Measurements from ENCODE around the gene SYT17.

Gene SYT17

DNA sequence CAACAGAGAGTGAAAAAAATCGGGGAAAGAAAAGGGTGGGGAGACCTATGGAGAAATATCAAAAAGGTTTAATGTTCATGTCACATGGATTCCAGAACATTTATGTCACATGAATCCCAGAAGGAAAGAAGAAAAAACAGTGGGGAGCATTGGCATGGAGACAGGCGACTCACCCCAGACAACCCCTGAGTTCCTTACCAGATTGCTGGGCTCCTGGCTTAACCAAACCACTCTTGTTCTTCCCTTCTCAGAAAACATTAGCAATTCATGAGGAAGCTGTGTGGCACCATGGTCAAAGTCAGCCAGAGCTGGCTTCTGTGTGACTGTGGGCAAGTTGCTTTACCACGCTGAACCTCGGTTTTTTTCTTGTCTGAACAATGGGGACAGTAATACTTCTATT lies 67.8 kb downstream of the SYT17 start:
- H3K4me3 ChIP-seq (ENCODE audit: low read depth, low read length) = no peak overlapping the region
- no peak for TF ChIP-seq MYC (IDR thresholded peaks at IDR 0.05; ENCODE audit: low read depth, low read length)
- TF ChIP-seq CTCF (IDR thresholded peaks at IDR 0.05; ENCODE audit: low read depth, low read length) = no peak
- TF ChIP-seq POLR2A (IDR thresholded peaks at IDR 0.05; ENCODE audit: extremely low read depth, insufficient read length) = no peak
- TF ChIP-seq, protein P1, sequence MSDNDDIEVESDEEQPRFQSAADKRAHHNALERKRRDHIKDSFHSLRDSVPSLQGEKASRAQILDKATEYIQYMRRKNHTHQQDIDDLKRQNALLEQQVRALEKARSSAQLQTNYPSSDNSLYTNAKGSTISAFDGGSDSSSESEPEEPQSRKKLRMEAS (IDR thresholded peaks at IDR 0.05; ENCODE audit: low read depth, low read length) = no peak
- no peak for DNase-seq (ENCODE audit: low read depth)

DNA sequence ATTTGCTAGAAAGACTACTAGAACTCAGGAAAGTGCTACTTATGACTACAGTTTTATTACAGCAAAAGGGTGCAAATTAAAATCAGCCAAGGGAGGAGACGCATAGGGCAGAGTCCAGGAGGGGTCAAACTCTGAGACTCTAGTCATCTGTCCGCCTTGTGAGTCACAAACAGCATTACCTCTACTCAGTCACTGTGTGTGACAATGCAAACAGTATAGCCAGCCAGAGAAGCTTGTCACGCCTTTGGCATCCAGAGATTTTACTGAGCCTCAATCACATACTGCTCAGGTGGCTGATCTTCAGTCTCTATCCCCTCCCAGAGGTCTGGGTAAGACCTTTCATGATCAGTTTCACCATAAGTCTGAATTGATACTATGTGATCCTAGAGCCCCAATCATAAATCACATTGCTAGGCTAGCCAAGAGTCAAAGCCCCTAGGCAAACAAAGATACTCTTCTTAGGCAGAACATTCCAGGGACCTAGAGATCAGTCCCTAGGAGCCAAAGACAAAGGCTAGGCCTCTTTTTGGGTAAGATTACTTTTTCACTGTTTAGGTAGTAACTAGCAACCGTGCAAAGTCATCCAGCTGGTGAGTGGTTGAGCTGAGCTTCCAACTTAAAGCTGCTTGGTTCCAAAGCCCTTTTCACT lies 68.6 kb downstream of the SYT17 start:
- TF ChIP-seq, protein P1 (IDR thresholded peaks at IDR 0.05; ENCODE audit: low read depth, low read length) = no peak
- TF ChIP-seq CTCF (IDR thresholded peaks at IDR 0.05; ENCODE audit: low read depth, low read length) = no peak
- H3K4me3 ChIP-seq (ENCODE audit: low read depth, low read length) = no peak overlapping the region
- DNase-seq (ENCODE audit: low read depth) = no peak

- no peak overlapping the region for H3K4me3 ChIP-seq (ENCODE audit: low read depth, low read length)
- no peak for DNase-seq (ENCODE audit: low read depth)
- TF ChIP-seq CTCF (IDR thresholded peaks at IDR 0.05; ENCODE audit: low read depth, low read length) (no peak), MYC (IDR thresholded peaks at IDR 0.05; ENCODE audit: low read depth, low read length) (no peak), POLR2A (IDR thresholded peaks at IDR 0.05; ENCODE audit: extremely low read depth, insufficient read length) (no peak)
- TF ChIP-seq, protein P1 (IDR thresholded peaks at IDR 0.05; ENCODE audit: low read depth, low read length) = no peak
Measured at GRCh38 chr16:19238406-19238805, 70.4 kb downstream of the SYT17 start.

DNA sequence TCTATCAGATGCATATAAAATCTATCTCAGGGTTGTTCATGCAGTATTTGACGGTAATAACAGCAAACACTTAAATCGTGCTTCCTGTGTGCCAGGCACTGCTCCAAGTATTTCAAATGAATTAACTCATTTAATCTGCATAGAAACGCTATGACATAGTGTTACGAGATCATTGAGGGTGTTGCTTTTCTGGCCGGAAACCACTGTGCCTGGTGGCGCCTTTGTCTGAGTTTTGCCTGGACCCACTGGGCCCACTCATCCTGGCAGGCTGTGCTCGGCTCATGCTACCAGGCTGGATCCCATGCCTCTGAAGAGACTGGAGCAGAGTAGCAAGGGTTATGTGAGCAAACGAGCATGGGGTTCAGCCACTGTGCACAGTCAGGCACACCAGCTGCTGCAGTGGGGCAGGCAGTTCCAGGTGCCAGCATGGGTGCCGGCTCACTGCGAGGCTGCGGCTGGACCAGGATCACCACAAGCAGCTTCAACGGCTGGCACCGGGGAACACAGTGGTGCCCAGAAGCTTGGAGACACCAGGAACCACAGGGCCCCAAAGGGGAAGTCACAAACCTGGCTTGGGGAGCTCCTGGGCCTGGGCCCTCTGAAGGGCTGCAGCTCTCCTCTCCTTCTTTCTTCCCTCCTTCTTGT lies 71.6 kb downstream of the SYT17 start:
- no peak for DNase-seq (ENCODE audit: low read depth)
- H3K4me3 ChIP-seq (ENCODE audit: low read depth, low read length) = no peak overlapping the region
- TF ChIP-seq CTCF (IDR thresholded peaks at IDR 0.05; ENCODE audit: low read depth, low read length) (no peak), POLR2A (IDR thresholded peaks at IDR 0.05; ENCODE audit: extremely low read depth, insufficient read length) (no peak), MYC (IDR thresholded peaks at IDR 0.05; ENCODE audit: low read depth, low read length) (no peak)
- TF ChIP-seq, protein P1 (IDR thresholded peaks at IDR 0.05; ENCODE audit: low read depth, low read length) = no peak

DNA sequence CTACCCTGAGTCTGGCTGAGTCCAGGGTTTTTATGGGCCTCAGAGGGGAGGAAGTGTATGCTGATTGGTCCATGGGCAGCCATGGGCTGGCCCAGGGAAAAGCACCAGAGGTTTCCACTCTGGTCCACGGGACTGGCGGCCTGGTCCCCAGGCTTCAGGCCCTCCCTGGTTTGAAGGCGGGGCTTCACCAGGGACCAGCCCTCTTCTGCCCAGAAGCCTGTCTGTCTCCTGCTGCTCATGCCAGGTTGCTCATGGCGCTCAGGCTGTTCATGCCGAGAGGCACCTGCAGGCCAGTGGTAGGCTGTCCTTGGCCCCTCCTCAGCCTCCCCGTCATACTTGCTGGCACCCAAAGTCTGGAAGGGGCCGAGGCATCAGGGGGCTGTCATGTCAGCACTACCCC lies 72.5 kb downstream of the SYT17 start:
- H3K4me3 ChIP-seq (ENCODE audit: low read depth, low read length) = no peak overlapping the region
- DNase-seq (ENCODE audit: low read depth) = no peak
- TF ChIP-seq CTCF (IDR thresholded peaks at IDR 0.05; ENCODE audit: low read depth, low read length) (no peak), MYC (IDR thresholded peaks at IDR 0.05; ENCODE audit: low read depth, low read length) (no peak), POLR2A (IDR thresholded peaks at IDR 0.05; ENCODE audit: extremely low read depth, insufficient read length) (no peak)
- TF ChIP-seq, protein P1 (IDR thresholded peaks at IDR 0.05; ENCODE audit: low read depth, low read length) = no peak

Measured in NB4 (cell line).